HL-60/S4 treated with phorbol 12-myristate 13-acetate at 8.2 ng/mL for 4 days and 3 days (cell line): ENCODE measurements around the gene ALDH16A1.

Experiments used
- in situ Hi-C: fragments of 300-500 bp; cut with MboI; formaldehyde crosslinking; loops from 2 replicates; pipeline ENCODE4 v1.15.0; 2022; ENCODE audit warnings: low sequenced_read_pairs

The ALDH16A1 gene

DNA sequence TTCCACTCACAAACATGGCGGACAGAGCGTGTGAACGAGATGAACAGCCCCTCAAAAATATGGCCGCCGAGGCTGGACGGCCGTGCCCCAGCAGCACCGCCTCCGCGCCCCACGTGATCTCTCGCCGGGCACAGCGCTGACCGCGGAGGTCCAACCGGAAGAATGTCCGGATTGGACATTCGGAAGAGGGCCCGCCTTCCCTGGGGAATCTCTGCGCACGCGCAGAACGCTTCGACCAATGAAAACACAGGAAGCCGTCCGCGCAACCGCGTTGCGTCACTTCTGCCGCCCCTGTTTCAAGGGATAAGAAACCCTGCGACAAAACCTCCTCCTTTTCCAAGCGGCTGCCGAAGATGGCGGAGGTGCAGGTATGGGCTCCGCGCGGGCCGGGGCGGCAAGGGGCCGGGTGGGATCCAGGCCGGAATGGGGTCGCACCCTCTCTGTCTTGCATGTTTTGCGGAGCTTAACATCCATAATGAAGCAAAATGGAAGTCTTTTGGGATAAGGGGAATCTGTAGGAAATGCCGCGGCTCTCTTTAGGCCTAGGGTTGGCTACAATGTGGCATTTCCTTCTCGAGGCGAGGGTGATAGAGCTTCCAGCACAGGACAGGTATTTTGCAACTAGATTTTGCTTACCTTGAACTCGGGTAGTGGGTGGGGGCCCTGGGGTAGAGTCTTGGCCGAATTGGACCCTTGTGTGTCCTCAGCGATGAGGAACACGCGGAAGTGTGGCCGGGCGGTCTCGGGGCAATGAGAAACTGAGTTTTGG is 34.4 kb downstream of the ALDH16A1 start, which contains the start of gene RPL13A:
Gene RPL13A (plus strand): TSS at position 332 of the 769 bp plus-strand sequence. CDS start 22 bp downstream, at position 354.
- in situ Hi-C loops, result no loop called here

DNA sequence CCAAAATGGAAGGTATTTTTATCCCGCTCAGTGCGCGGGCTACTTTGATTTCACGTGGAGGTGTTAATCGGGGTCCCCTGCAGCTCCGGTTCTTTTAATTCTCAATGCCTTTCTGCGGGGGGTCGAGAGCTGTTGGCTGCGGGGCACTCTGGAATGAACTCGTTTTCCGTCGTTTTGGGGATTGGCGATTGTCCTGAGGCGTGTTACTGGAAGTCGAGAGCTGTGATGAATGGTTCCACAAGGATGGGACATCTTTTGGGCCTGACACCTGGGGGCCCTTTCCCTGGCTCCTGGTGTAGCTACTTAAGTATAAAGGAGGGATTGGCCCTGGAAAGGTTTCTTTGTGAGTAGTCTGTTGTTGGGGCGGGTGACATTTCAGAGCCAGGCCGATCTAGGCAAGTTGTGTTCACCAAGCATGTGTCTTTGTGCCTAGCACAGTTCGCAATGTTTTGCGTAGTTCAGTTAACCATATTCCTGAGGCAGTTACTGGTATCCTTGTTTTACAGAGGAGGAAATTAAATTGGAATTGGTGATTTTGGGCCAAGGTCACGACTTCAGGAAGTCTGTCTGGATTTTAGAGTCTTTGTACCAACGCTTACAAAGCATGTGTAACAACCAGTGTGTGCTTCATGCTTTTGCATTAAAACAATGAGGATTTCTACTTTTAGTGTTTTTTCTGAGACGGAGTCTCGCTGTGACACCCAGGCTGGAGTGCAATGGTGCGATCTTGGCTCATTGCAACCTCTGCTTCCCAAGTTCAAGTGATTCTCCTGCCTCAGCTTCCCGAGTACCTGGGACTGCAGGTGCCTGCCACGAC is 35.2 kb downstream of the ALDH16A1 start:
- in situ Hi-C loops, result no loop called here

DNA sequence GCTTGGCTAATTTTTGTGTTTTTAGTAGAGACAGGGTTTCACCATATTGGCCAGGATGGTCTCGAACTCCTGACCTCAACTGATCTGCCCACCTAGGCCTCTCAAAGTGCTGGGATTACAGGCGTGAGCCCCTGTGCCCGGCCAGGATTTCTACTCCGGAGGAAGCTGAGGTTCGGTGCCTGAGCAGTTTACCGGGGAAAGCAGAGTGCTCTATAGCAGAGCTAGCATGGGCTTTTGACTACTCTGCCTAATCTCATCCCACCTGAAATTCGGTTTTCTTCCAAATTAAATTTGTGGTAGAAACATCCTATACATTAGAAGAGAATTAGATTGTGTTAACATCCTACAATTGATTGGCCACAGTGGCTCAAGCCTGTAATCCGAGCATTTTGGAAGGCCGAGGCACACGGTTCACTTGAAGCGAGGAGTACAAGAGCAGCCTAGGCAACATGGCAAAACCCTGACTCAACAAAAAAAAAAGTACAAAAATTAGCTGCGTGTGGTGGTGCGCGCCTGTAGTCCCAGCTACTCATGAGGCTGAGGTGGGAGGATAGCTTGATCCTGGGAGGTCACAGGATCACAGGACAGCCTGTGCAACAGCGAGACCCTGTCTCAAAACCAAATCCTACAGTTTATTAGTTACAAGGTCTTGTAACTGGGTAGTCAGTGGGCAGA is 36.0 kb downstream of the ALDH16A1 start:
- in situ Hi-C loops, result no loop called here

DNA sequence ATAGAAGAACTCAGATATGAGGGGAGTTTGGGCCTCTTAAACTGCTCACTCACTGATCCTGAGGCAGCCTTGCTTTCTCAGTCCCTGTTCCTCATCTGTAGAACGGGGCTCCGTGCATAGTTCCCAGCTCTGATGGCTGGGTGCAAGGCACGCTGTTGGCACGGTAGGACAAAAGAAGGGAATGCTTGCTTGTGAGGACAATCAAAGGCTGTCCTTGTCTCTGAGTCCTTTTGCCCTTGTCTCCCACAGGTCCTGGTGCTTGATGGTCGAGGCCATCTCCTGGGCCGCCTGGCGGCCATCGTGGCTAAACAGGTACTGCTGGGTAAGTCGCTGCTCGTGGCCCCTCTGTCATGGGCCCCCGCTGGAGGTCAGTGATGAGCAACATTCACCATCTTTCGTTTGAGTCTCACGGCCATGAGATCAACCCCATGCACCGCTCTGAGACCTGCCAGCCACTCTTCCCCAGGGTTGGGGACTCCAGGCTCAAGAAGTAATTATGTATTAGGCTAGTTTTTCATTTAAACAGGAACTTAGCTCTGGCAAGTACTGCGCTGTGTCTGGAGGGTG is 36.7 kb downstream of the ALDH16A1 start:
- in situ Hi-C loops, result no loop called here

DNA sequence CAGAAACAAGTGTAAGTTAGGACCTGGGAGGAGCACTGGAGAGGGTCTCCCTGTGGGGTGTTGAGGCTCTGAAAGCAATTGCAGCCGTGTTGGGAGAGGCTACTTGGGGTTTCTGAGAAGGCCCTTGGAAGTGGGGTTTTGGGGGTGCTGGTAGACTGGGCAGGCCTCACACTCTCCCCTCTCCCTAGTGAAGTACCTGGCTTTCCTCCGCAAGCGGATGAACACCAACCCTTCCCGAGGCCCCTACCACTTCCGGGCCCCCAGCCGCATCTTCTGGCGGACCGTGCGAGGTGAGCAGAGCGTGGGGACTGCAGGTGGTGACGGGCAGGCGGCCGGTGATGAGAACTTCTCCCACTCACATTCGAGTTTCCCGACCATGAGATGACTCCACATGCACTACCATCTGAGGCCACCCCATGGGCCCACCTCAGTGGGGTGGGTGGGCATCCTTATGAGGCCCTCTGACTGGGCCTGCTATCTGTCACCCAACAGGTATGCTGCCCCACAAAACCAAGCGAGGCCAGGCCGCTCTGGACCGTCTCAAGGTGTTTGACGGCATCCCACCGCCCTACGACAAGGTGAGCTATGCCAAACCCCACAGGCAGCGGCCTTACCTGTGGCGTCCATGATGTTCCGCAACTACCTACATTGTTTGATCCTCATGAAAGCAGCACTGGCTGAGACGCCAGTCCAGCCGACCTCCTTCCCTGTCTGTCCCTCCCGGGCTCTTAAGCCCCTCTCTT is 37.4 kb downstream of the ALDH16A1 start:
- in situ Hi-C loops, result no loop called here

DNA sequence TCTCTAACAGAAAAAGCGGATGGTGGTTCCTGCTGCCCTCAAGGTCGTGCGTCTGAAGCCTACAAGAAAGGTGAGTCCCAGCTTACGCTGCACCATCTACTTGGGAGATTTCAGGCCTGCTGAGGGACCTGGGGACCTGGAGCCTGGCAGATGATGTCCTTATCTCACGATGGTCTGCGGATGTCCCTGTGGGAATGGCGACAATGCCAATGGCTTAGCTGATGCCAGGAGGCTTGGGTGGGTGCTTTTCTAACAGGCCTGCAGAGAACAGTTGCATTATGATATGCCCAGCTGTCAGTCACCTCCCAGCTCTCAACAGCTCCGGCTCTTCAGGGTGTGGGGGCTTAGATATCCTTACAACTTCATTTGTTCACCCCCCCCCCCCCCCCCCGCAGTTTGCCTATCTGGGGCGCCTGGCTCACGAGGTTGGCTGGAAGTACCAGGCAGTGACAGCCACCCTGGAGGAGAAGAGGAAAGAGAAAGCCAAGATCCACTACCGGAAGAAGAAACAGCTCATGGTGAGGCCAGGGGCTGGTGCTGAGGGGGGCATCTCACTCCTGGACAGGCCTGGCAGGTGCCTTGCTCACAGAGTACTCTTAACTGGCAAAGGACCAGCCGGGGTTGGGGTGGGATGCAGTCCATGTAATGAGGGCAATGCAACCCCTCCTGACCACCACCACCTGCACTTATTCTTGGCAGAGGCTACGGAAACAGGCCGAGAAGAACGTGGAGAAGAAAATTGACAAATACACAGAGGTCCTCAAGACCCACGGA is 38.2 kb downstream of the ALDH16A1 start:
- in situ Hi-C loops, result no loop called here

DNA sequence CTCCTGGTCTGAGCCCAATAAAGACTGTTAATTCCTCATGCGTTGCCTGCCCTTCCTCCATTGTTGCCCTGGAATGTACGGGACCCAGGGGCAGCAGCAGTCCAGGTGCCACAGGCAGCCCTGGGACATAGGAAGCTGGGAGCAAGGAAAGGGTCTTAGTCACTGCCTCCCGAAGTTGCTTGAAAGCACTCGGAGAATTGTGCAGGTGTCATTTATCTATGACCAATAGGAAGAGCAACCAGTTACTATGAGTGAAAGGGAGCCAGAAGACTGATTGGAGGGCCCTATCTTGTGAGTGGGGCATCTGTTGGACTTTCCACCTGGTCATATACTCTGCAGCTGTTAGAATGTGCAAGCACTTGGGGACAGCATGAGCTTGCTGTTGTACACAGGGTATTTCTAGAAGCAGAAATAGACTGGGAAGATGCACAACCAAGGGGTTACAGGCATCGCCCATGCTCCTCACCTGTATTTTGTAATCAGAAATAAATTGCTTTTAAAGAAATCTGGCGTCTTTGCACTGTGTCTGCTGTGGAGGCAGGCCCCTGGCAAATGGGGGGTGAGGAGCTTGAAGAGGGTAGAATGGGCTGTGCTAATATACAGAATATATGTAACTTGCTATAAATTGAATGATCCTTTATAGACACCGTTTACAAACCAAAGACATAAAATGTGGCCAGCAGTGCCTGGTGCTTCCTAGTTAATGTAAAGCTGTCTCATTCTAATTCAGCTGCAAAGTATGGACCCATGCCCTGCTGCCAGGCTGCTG is 39.0 kb downstream of the ALDH16A1 start:
- in situ Hi-C loops, result no loop called here

DNA sequence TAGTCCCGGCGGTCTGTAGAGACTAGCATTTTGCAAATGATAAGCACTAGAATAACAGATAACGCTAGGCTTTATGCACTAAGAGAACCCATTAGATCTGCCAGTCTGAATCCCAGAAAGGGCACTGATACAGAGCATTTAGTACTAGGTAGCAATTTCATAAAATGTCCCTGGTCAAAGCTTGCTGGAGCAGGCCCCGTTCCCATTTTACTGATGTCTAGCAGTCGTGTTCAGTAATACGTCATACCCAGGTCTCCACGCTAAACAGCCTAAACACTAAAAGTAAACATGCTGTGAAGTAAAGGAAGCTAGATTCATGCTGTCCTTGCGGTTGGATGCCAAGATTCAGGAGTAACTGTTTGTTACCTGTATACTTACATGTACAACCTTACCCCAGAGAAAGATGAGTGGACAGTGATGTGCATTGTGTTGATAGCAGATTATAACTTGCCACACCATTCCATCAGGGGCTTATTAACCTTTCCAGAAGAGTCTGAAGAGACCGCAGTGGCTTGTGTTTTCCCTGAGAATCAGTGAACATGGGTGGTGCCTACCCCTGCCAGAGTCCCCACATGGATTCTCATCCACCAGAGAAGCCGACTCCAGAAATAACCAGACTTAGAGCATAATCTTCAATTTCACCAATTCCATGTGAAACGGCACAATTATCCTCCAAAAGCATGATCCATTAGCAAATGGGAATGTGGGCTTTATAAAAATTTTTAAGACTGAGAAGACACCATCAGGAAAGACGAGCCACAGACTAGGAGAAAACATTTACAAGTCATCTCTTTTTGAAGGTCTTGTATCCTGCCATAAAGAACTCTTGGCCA is 39.8 kb downstream of the ALDH16A1 start:
- in situ Hi-C loops, result no loop called here

DNA sequence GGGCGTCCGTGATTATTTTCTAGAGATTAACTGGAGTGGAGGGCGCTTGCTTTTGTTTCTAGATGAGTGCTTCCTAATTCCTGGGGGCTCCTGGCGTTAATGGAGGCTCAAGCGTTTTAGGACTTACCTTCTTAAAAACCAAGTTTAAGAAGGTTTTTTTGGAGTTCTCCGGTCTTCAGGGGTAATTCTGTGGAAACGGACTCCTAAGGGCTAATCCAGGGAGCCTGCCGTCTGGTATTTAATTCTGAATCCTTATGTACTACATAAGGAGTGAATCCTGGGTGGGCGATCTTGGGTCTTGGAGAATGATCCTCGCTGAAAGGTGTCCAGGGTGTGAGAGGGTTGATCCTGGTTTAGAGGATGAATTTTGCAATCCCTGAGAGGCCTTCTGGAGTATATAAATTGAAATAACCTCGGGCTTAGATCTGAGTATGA is 43.6 kb downstream of the ALDH16A1 start:
- in situ Hi-C loops, result no loop called here

DNA sequence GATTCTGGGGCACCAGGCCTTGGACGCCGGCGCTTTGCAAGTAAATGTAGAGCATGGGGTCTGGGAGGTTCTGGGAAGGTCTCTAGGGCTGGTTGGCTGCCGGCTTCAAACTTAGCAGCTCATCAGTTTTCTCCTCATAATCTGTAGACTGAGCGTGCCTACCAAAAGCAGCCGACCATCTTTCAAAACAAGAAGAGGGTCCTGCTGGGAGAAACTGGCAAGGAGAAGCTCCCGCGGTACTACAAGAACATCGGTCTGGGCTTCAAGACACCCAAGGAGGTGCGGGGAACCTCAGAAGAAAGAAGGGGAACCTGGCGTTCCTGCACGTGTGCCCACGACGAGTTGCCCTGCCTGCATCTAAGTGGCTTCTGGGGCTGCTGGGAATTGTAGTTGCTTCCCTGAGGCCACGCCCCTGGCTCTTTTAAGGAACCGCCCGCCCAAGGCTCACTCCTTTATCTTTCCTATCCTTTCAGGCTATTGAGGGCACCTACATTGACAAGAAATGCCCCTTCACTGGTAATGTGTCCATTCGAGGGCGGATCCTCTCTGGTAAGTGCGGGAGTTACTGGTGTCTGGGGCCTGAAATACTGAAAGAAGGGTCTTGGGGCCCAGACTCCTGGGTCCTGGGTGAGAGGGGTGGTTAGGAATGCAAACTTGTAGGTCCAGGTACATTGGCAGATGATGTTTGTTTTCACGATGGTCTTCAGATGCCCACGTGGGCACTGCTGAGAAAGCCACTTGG is 44.2 kb downstream of the ALDH16A1 start:
- in situ Hi-C loops, result no loop called here

DNA sequence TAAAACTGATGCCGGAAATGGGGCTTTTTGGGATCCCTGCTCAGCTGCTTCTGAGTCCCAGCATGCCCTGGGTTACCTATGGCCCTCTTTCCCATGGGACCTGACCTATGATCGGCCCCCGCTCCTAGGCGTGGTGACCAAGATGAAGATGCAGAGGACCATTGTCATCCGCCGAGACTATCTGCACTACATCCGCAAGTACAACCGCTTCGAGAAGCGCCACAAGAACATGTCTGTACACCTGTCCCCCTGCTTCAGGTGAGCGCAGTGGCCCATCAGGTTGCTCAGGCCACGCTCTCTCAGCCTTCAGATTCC is 44.7 kb downstream of the ALDH16A1 start:
- in situ Hi-C loops, result no loop called here

DNA sequence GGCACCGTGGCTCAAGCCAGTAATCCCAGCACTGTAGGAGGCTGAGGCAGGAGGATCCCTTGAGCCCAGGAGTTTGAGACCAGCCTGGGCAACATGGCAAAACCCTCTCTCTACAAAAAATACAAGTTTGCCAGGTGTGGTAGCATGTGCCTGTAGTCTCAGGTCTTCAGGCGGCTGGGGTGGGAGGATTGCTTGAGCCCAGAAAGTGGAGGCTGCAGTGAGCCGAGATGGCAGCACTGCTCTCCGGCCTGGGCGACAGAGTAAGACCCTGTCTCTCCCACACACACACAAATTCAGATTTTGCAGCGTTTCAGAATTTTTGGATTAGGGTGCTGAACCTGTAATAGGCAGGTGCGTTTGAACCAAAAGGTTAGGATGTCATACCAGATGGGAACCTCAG is 45.5 kb downstream of the ALDH16A1 start:
- in situ Hi-C loops, result no loop called here

DNA sequence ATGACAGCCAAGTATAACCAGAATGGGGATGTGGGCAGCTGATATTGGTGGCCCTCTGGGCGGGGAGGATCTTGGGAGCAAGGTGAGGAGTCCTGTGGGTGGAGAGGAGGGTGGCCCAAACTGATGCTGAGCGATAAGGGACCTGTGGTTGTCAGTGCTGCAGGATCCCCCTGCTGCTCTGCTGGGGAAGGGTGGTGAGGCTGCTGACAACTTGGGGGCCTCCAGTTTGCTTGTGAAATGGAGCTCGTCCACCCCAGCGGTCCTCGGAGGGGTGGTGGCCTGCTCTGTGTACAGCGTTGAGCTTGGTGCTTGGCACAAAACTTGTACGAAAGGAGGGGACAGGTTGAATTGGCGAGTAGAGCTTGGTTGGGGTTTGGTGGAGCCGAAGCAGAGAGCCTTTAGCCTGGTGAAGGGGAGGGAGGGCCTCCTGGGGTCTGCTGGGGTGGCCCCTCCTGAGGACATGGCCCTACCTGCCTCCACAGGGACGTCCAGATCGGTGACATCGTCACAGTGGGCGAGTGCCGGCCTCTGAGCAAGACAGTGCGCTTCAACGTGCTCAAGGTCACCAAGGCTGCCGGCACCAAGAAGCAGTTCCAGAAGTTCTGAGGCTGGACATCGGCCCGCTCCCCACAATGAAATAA is 46.1 kb downstream of the ALDH16A1 start:
- in situ Hi-C loops, result no loop called here

DNA sequence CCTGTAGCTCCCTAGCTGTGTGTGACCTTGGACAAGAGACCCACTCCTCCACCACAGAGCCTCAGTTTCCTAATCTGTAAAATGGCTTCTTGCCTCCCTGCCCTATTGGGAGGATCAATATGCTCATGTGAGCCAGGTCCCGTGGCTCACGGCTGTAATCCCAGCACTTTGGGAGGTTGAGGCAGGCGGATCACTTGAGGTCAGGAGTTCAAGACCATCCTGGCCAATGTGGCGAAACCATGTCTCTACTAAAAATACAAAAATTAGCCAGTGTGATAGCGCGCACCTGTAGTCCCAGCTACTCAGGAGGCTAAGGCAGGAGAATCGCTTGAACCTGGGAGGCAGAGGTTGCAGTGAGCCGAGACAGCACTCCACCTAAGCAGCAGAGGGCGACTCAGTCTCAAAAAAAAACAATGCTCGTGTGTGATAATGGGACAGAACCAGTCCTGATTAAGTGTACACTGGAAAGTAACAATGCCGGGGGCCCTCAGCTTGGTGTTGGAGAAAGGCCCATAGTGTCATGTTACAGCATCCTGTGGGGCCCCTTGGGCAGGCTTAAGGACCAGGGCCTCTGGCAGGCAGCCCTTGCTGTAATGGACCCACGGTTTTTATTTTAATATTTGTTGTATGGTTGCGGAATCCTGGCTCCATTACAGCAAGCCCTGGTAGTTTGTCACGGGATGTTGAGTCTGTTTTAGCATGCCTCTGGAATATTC is 50.0 kb downstream of the ALDH16A1 start:
- in situ Hi-C loops, result no loop called here

DNA sequence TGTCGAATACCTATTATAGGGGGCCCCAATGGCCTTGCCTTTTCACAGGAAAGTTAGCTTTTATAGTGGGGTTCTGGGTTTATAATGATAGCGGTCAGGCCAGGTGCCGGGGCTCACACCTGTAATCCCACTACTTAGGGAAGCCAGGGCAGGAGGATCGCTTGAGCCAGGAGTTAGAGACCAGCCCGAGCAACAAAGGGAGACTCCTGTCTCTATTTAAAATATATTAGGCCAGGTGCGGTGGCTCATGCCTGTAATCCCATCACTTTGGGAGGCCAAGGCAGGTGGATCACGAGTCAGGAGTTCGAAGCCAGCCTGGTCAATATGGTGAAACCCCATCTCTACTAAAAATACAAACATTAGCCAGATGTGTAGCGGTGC is 50.5 kb downstream of the ALDH16A1 start:
- in situ Hi-C loops, result no loop called here

DNA sequence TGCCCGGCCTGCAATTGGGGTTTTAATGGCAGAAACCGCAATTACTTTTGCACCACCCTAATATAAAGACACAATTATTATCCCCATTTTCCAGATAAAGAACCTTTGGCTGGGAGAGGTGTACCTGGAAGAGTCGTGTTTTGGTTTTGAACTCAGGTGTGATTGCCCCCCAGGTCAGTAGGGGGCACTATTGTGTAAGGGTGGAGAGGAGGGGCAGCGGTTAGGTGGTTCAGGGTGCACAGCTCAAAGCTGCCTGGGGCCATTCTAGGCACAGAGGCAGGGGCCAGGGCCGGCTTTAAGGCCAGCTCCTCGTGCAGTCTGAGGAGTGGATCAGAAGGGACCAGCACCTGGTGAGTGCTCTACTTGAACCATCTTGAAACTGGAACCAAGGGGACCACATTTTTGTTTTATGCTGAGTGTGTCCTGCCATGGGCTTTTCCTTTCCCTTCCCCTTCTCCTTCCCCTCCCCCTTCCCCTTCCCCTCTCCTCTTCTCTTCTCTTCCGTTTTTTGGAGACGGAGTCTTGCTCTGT is 53.6 kb downstream of the ALDH16A1 start:
- in situ Hi-C loops, result loop anchor here (5.0 kb wide), 1 partner anchor 41 kb away; no protein-coding TSS in a partner anchor
